Activated B cell treated with CpG ODN at 0.5 μM for 24 hours (primary cell): ENCODE data around the gene CPAMD8. TPM values are rescaled to one million over a fixed set of nuclear protein-coding genes. Genes with fewer than 3 reads are reported as not detected.

Experiments
- ATAC-seq: fragments of 200-7000 bp; cut with Tn5 transposase; one replicate; pipeline ENCODE4 v1.10.0; 2021; ENCODE audit warnings: low read depth, mild to moderate bottlenecking, moderate library complexity
- CTCF ChIA-PET: fragments of 350-600 bp; sonication (Branson Sonifier 250); formaldehyde crosslinking; loops from one replicate; lab custom pipeline; 2021; ENCODE audit warnings: antibody characterized with exemption; lab: Charles Lee
- POLR2A ChIA-PET: fragments of 350-600 bp; sonication (Branson Sonifier 250); formaldehyde crosslinking; loops from one replicate; lab custom pipeline; 2021; ENCODE audit warnings: antibody characterized with exemption; lab: Charles Lee
- DNase-seq: peaks from one replicate; pipeline ENCODE4 v3.0.0; 2022
- H3K27ac Mint-ChIP-seq: one replicate; pipeline ENCODE4 v1.8.0; 2020; ENCODE audit warnings: mixed read lengths
- H3K27me3 Mint-ChIP-seq: one replicate; pipeline ENCODE4 v1.8.0; 2021; ENCODE audit warnings: mixed read lengths
- H3K36me3 Mint-ChIP-seq: one replicate; pipeline ENCODE4 v1.8.0; 2021; ENCODE audit warnings: low read depth, mixed read lengths
- H3K4me1 Mint-ChIP-seq: one replicate; pipeline ENCODE4 v1.8.0; 2021; ENCODE audit warnings: mixed read lengths
- H3K4me3 Mint-ChIP-seq: one replicate; pipeline ENCODE4 v1.8.0; 2020; ENCODE audit warnings: mild to moderate bottlenecking, mixed read lengths
- H3K9me3 Mint-ChIP-seq: one replicate; pipeline ENCODE4 v1.8.0; 2020; ENCODE audit warnings: mixed read lengths
- intact Hi-C: fragments of 100-400 bp; cut with micrococcal nuclease; formaldehyde crosslinking; loops from one replicate; pipeline ENCODE4 v1.15.1; 2024
- total RNA-seq: library from RNA; stranded (reverse); gene quantifications from 2 replicates; pipeline ENCODE4 v1.2.3, GENCODE V29; 2022
- TF ChIP-seq, protein P1 (sequence below): fragments of 200-600 bp; IDR thresholded peaks from one replicate; pipeline ENCODE4 v1.8.0; 2022; ENCODE audit warnings: antibody characterized with exemption, mild to moderate bottlenecking

CPAMD8 gene
- total RNA-seq, 1 donor from 2014 or later, result 1.8 TPM

DNA sequence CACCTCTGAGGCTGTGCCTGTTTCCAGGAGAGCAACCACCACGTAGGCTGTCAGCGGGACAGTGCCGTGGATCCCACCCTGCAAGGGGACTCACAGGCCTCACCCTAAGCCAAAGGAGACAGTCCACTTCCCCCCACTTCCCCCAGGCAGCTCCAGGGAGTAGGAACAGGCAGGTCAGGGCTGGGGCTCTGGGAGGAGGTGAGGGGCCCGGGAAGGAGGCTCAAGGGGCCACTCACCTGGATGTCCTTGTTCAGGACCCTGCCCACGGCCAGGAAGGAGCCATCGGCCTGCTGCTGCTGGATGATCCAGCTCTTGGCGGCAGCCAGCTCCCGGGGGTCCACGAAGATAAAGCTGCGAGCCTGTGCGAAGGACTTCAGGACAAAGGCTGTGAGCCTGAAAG is 112.2 kb downstream of the CPAMD8 start:
- no peaks in the 10 kb centered on the region for H3K36me3 Mint-ChIP-seq
- H3K9me3 Mint-ChIP-seq, result peaks cover 20% of the 10 kb centered on the region
- peaks cover 3% of the 10 kb centered on the region for H3K27me3 Mint-ChIP-seq
- intact Hi-C loops, result no loop called here
- ATAC-seq (no peak), DNase-seq (no peak)
- no peaks in the 10 kb centered on the region for H3K4me1 Mint-ChIP-seq
- TF ChIP-seq, protein P1, sequence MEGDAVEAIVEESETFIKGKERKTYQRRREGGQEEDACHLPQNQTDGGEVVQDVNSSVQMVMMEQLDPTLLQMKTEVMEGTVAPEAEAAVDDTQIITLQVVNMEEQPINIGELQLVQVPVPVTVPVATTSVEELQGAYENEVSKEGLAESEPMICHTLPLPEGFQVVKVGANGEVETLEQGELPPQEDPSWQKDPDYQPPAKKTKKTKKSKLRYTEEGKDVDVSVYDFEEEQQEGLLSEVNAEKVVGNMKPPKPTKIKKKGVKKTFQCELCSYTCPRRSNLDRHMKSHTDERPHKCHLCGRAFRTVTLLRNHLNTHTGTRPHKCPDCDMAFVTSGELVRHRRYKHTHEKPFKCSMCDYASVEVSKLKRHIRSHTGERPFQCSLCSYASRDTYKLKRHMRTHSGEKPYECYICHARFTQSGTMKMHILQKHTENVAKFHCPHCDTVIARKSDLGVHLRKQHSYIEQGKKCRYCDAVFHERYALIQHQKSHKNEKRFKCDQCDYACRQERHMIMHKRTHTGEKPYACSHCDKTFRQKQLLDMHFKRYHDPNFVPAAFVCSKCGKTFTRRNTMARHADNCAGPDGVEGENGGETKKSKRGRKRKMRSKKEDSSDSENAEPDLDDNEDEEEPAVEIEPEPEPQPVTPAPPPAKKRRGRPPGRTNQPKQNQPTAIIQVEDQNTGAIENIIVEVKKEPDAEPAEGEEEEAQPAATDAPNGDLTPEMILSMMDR, result no peak
- H3K4me3 Mint-ChIP-seq, result no peak overlapping the region
- POLR2A ChIA-PET, result interaction anchor here (0.6 kb wide), 1 partner anchor 512 kb away, joined by 4 read pairs; no protein-coding TSS in a partner anchor
- CTCF ChIA-PET, result no interaction called here
- no peak overlapping the region for H3K27ac Mint-ChIP-seq

DNA sequence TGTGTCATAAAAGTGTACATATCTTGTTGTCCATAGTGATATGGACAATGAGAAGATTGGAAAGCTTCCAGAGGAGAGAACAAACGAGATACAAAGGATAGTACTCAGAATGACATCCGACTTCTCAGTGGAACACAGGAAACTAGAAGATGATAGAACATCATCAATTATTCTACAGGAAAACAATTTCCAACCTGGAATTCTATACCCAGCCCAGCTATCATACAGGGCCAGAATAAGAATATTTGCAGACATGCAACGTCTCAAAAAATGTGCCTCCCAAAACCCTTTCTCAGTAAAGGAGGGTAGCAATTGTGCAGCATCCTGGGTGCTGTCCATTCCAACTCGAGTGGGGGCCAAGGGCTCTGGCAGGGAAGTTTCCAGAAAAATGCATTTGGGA is 113.8 kb downstream of the CPAMD8 start:
- ChIA-PET CTCF (no interaction called here), POLR2A (no interaction called here)
- intact Hi-C loops, result no loop called here
- peaks cover 18% of the 10 kb centered on the region for H3K9me3 Mint-ChIP-seq
- TF ChIP-seq, protein P1, result no peak
- no peak overlapping the region for H3K27ac Mint-ChIP-seq
- ATAC-seq (no peak), DNase-seq (no peak)
- no peak overlapping the region for H3K4me3 Mint-ChIP-seq
- H3K27me3 Mint-ChIP-seq, result peaks cover 3% of the 10 kb centered on the region
- H3K36me3 Mint-ChIP-seq, result no peaks in the 10 kb centered on the region
- H3K4me1 Mint-ChIP-seq, result no peaks in the 10 kb centered on the region

GRCh38 chr19:16911046-16911445 is 115.6 kb downstream of the CPAMD8 start:
- CTCF ChIA-PET, result no interaction called here
- no peaks in the 10 kb centered on the region for H3K27me3 Mint-ChIP-seq
- H3K36me3 Mint-ChIP-seq, result no peaks in the 10 kb centered on the region
- H3K4me3 Mint-ChIP-seq, result no peak overlapping the region
- H3K9me3 Mint-ChIP-seq, result peaks cover 18% of the 10 kb centered on the region
- ATAC-seq, result no peak
- POLR2A ChIA-PET, result no interaction called here
- no peak for DNase-seq
- no peaks in the 10 kb centered on the region for H3K4me1 Mint-ChIP-seq
- H3K27ac Mint-ChIP-seq, result no peak overlapping the region
- TF ChIP-seq, protein P1, result no peak
- intact Hi-C loops, result no loop called here

GRCh38 chr19:16908759-16909158 is 117.9 kb downstream of the CPAMD8 start:
- ATAC-seq, result no peak

DNA sequence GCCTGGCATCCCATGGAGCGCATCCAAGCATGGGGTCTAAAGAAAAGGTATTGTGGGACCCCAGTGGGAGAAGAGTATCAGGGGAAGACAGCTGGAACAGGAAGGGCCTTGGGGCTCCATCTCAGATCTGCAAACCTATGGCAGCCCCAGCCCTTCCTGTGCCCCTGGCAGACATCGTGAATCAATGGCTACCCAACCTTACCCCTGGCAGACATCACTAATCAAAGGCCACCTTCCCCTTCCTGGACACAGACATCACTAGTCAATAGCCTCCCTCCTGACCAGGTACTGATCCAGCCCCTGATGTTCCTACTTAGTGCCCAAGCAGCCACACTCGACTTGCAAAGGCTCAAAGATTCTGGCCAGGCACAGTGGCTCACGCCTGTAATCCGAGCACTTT is 122.0 kb downstream of the CPAMD8 start:
- no peak overlapping the region for H3K4me3 Mint-ChIP-seq
- TF ChIP-seq, protein P1, result no peak
- CTCF ChIA-PET, result no interaction called here

More at GRCh38 chr19:16908759-16909158, 117.9 kb downstream of the CPAMD8 start:
- H3K4me3 Mint-ChIP-seq, result no peak overlapping the region
- no peak for DNase-seq
- ChIA-PET CTCF (no interaction called here), POLR2A (no interaction called here)
- TF ChIP-seq, protein P1, result no peak
- intact Hi-C loops, result no loop called here
- no peaks in the 10 kb centered on the region for H3K36me3 Mint-ChIP-seq
- H3K27ac Mint-ChIP-seq, result no peak overlapping the region
- no peaks in the 10 kb centered on the region for H3K27me3 Mint-ChIP-seq
- no peaks in the 10 kb centered on the region for H3K4me1 Mint-ChIP-seq
- H3K9me3 Mint-ChIP-seq, result peaks cover 17% of the 10 kb centered on the region

More for the DNA sequence above, 122.0 kb downstream of the CPAMD8 start:
- intact Hi-C loops, result no loop called here
- no peaks in the 10 kb centered on the region for H3K36me3 Mint-ChIP-seq
- no peak for DNase-seq
- no peaks in the 10 kb centered on the region for H3K27me3 Mint-ChIP-seq
- no peak for ATAC-seq
- POLR2A ChIA-PET, result no interaction called here
- no peak overlapping the region for H3K27ac Mint-ChIP-seq
- H3K9me3 Mint-ChIP-seq, result no peaks in the 10 kb centered on the region
- H3K4me1 Mint-ChIP-seq, result peaks cover 3% of the 10 kb centered on the region
